ENCODE measurements around the gene C1QTNF6.
"Not testable (repeated sequence)": the region's sequence is repeated elsewhere in the genome, so short reads cannot be mapped to it uniquely, and the experiment has no call there.

C1QTNF6 gene

DNA sequence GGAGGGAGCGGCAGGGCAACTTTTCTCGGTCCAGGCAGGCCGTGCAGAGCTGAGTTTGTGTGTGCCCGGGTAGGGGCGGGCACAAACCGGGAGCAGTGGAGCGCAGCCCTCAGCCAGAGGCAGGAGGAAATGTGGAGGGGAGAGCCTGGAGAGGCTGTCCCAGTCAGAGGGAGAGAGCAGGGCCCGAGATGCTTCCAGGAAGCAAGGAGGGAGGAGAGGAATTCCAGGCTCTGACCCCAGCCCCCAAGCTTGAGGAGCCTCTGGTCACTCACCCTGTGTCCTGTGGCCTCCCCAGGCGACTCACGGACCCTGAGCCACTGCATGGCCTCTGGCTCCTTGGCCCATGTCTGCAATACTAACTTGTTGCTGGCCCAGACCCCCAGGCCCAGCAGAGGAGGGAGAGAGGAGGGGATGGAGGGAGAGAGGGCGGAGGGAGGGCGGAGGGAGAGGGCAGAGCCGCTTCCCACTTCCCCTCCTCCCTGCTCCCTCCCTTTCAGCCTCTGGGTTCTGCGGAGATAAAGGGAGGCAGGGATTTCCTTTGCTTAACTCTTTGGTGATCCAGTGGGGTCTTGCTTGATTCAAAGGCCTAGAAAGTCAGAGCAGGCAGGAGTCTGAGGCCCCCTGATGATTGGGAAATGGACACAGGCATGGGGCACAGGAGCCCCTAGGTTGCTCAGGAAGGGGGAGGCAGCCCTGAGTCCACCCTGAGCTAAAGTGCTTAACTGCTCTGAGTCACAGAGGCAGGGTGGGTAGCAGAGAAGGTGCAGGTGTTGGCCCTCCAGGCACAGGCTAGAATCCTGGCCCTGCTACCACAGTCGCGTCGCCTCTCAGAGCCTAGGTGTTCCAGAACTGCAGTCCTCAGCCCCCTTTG, at the start of gene C1QTNF6:
Gene C1QTNF6, minus strand, starts transcription at position 357 of the 871 bp plus-strand sequence. Its CDS starts 34 bp downstream, at position 323.
- no peak for DNase-seq

DNA sequence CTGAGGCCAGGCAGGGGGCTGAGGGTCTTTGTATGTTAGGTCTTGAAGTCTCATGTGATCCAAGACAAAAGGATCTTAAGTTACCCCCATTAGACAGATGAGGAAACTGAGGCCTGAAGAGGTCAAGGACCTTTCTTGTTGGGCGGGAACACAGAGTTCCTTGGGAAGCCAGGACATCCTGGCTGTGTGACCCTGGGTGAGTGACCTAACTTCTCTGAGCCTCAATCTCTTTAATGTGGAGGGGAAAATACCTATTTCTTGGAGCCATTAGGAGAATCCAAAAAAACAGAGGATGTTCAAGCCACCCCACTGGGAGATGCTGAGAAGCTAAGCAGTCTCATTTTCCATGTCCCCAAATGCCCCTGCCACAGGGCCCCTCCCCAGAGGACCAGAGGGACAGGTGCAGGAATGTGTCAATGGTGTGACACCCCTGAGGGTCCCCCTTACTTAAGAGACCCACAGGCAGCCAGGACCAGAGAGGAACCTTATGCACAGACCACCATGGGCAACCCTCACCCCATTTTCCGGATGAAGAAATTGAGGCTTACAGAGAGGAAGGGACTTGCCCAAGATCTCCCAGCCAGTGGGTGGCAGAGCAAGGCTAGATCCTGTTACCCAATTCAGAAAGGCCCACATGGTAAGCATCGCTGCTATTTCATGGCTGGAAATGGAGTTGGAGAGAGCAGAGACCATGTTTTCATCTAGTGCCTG, 48.0 kb upstream of the C1QTNF6 start:
- peak; percentile 4 for DNase-seq

DNA sequence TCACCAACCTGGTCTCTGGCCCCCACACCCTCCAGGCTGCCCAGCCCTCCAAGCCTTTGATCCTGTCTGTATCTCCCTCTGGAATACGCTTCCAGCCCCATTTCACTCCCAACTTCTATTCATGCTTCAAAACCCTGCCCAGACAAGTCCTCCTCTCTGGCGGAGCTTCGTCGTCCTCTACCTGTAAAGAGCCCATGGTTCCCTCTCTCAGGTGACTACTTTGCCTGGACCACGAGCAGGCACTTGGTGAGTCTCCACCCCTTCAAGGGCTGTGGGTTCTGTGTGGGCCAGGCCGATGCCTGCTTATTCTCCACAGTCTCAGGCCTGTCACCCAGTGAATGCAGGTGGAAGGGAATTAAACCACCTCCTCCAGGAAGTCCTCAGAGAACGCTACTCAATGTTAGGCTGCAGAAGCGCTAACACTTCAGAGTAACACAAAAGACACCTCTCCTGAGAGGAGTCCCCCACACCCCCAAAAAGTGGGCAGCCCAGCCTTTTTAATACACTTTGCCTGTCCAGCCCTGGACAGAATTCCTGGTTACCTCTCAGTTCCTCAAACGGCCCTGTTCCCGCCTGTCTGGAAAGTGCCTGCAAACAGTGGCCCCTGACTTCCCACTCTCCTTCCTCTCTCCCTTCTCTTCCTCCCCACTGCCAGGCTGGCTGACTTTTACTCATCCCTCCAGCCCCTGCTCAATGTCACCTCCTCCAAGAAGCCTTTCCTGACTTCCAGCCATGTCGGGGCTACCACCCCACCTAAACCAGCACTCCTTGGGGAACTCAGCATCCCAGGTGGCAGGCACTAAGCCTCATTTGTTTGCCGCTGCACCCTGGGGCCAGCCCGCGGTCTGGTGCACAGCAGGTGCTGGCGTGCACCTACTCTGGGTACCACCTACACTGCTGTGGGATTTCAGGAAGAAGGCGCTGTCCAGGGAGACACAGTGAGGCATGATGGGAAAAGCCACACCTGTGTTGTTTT, 47.0 kb upstream of the C1QTNF6 start:
- no peak for DNase-seq

DNA sequence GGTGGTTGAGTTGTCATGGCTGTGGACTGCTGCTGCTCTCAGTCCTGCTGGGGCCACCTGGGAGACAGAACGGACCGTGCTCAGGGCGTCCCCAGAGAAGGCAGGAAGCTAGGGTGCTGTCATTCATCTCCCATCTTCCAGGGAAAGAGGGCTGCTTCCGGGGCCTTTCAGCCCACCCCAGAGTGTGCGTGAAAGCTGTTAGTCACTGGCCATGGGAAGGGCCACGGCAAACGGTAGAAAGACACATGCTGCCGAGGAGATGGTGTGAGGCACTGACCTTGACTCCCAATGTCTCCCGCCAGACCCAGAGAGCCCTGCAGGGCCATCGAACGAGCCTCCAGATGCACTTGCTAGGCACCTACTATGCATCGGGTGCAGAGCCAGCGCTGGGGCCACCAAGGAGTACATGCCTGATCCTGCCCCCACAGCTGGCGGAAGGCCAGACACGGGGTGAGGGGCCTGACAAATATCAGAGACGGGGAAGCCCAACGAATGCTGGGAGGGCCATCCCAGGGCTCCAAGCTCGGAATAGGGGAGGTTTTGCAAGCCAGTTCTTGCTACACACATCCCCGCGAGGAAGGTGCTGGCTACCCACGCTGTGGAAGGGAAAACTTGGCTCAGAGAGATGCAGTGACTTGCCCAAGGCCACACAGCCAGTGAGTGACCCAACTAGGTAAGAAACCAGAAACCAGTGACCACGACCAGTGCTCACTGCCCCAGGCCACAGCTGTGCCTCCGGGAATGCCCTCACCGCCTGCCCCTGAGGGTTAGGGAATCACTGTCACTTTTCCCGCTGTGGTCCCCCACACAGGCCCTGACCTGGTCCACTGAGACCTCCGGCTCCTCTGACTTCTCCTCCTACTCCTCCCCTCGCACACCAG, 45.9 kb upstream of the C1QTNF6 start:
- DNase-seq: no peak

DNA sequence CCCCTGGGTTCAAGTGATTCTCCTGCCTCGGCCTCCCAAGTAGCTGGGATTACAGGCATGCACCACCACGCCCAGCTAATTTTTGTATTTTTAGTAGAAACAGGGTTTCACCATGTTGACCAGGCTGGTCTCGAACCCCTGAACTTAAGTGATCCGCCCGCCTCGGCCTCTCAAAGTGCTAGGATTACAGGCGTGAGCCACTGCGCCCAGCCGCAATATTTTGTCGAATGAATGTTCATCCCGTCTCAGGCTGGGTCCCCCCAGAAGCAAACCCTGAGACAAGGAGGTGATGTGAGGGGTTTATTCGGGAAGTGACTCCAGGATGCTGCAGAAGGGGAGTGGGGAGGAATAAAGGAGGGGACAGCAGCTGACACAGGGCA, 45.3 kb upstream of the C1QTNF6 start:
- not testable (repeated sequence) for DNase-seq

DNA sequence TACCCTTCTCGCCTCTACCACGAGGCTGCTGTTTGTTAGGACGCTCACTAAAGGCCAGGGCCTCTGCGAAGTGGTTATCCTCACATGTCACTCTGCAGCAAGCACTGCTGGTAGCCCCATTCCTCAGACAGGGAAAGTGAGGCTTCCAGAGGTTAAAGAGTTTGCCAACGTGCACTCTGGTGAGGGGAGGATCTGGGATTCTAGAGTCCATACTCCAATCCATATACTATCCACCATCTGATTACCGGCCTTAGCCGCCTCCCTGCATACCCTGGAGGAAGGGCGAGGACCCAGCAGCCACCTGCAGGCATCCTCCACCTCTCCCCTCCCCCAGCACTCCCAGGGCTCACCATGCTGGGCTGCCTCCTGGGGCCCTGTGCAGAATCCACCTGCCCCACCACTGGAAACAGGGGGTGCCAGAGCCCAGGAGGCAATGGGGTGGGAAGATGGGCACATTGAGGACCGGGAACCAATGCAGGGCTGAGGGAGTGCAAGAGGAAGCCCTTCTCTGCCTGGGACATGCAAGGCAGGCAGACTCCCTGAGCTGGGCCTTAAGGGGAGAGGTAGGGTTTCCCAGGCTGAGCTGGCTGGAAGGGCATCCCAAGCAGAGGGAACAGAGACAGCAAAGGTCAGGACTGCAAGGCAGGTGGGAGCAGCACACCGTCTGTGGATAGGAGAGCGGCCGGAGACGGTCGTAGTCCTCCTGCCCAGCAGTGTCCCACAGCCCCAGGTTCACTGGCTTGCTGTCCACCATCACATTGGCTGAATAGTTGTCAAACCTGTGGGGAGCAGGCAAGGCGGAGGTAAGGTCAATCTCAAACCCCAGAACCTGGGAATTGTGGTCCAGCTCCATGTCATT, 44.3 kb upstream of the C1QTNF6 start:
- DNase-seq: no peak

DNA sequence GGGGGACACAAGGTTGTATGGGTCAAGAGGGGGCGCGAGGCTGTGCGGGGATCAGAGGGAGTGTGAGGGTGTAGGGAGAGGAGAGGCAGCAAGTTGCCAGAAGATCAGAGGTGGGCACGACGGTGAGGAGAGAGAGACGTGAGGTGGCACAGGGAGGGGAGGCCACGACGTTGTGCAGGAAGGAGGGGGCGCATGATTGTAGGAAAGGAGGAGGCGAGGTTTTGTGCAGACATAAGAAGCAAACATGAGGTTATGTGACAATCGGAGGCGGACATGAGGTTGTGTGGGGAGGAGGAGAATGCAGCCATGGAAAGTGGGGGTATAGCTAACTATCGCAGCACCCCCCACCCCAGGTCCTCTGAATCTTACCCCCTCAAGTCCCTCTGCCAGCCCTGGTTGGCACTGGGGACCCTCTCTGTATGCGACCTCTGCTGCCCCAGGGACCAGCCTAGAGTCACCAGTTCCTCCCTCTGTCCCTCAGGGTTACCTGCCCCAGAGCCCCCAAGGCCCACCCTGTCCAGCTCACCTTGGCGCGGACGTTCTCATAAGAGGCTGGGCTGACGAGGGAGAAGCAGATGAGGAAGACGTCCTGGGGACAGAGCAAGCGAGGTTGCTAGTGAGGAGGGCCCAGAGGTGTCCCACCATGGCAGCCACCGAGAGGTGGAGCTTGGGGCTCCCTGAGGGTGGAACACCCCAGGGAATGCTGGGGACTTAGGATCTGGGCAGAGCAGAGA, 43.5 kb upstream of the C1QTNF6 start:
- DNase-seq: no peak

DNA sequence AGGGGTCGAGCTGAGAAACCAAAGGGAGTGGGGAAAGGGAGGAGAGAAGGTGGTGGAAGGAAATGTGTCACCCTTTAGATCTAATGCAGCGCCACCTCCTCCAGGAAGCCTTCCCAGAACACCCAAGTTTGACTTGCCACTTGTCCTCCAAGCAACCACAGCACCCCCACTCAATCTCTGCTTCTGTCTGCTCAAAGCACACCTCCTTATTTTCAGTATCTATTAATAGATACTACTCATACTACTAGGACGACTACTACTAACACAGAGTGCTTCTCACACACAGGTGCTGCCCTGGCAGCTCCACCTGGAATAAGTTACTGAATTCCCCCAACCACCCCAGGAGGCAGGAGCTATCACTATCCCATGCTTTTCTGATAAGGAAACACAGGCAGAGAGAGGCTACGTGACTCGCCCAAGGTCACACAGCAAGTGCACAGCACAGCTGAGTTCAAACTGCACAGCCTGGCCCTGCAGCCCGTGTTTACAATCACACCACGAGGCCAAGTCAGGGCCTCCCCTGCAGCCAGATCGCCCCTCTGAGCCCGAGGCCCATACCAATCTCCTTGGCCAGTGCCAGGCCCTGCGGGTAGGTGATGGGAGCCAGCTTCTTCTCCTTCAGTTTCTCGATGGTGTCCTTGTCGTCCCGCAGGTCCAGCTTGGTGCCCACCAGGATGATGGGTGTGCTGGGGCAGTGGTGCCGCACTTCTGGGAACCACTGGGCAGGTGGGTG, 42.8 kb upstream of the C1QTNF6 start:
- DNase-seq: no peak

DNA sequence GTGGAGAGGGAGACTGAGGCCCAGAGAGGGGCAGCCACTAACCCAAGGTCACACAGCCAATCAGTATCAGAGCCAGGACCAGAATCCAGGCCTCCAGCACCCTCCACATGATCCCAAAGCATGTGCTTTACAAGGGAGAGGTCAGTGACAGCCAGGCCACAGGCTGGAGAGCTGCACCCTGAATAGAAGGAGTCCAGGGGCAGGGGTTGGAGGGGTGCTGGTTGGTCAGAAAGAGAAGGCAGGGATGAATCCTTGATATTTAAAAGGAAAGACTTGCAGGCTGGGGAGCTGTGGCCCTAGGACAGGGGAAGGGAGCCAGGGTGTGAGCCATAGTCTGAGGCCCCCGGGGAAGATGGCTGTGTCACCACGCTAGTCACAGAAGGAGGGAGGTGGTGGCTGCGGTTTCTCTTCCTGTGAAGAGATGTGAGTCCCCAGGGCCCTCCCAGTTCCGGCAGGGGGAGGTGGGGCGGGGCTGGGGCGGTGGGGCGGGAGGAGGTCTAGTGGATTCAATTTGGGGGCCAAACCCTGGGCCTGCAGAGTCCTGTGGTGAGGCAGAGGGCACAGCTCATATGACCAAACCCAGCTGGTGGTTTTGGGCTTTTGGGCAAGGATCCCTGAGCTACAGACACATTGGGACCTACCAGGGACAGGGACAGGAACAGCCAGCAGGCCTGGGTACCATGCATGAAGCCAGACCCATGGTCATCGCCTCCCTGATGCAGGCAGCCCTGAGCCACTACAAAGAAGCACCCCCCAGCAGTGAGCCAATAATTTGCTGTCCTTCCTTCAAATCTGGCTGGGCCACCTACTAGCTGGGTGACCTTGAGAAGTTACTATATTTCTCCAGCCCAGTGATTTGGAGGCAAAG, 42.0 kb upstream of the C1QTNF6 start:
- DNase-seq: peak; percentile 79

DNA sequence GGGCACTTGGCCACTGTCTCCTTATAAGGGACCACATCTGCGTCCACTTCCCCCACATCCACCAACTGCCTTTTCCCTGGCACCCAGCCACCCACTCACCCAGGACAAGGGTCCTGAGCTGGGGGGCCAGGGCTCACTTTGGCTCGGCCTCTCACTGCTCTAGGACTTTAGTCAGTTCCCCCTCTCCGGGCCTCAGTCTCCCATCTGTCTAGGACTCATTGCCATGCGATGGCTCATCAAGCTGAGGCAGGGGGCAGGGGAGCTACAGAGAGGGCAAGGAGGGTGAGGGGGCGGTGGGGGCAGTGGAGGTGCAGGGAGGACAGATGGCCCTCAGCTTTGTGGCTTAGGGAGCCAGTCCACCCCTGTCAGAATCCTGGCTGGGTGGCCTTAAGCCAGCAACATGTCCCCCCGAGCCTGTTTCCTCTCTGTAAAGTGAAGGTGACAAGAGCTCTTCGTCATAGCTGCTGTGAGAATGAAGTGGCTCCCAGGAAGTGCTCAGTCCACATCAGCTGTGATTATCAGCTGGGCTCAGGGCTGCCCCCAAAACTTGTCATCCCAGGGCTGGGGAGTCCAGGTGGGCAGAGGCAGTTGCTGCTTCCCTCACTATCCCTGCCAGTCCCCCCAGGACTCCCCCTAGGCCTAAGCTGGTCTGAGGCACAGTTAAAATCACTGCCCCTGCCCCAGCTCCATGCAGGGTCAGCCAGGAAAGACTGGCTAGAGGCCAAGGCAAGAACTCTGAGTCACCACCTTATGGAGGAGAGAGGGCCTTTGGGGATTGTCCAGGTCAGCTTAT, 41.2 kb upstream of the C1QTNF6 start:
- DNase-seq: no peak

DNA sequence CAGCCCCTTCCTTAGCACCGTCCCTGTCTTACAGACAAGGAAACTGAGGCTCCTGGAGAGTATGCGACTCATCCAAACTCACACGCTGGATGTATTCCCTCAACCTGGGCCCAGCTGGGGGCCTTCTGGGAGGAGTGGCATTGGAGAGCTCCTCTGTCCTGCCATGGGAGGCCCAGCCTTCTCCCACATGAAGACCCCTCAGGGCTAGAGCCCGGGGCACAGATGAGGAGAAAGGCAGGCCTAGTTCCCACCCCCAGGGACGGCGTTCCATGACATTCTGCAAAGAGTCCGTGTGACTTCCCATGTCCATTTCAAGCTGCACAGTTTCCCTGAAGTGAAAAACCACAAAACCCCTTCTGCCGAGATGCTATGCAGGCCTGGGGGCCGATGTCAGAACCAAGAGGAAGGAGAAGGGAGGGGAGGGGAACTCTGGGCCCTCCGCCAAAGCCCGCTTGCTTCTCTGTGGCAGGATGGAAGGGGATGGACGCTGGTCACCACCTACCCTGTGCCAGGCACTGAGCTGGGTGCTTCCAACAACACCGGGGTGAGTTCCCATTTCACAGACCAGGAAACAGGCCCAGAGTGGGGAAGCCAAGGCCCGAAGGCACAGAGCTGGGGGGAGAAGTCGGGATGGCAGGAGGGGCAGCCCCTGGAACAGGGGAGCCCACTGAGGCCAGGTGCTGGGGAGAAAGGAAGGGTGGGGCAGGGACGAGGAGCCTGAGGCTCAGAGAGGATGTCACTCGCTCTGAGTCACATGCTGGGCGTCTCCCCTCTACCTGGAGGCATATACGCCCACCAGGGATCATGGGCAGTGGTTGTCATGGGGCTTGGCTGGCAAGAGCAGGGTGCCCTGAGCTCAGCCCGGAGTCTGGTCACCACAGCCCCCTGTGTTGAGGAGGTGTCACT, 40.3 kb upstream of the C1QTNF6 start:
- DNase-seq: peak; percentile 73

DNA sequence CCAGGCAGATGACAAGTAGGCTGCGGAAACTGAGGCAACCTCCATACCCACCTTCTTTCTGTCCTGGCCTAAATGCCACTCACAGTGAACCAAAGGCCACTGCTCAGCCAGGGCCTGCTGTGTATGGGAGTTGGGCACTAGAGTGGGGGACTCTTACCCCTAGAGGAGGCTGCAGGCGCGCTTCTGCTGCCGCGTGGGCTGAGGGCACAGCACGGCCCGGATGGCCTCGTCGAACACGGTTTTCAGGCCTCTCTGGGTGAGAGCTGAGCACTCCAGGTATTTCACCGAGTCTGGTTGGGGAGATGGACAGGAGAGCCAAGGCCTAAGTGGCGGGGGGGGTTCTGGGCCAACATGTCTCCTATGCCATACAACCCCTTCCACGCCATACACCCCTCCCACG, 38.5 kb upstream of the C1QTNF6 start:
- DNase-seq: no peak

DNA sequence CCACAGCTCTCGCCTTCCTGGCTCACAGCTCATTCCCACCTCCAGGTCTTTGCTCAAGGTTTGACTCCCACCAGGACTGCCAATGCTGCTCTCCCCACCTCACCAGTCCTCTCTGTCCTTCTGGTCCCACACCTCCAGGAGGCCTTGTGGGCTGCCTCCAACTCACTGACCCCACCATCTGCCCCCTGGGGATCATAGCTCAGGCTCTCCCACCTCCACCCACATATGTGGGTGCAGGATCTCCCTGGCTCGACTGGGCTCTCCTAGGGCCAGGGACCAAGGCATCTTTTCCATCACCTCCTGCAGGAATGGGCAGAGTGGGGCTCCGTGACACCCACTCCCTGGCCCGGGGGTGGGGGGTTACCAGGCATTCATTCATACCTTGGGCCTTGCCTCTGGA, 38.0 kb upstream of the C1QTNF6 start:
- no peak for DNase-seq

DNA sequence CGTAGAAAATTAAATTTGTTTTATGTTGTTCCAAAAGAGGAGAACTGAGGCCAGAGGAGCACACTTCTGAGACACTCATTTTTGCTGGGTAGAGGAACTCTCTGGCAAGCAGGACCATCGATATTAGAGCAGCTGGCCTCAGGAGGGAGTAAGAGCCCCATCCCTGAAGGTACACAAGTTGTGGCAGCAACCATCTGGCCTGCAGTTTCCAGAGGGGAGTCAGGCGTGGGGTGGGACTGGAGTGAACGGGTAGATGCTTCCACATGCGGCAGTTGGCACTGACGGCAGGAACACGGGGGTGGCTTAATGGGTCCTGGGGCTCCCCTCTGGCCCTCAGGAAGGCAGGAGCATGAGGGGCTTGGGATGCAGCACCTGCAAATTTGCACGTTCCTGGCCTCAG, 37.4 kb upstream of the C1QTNF6 start:
- DNase-seq: no peak

DNA sequence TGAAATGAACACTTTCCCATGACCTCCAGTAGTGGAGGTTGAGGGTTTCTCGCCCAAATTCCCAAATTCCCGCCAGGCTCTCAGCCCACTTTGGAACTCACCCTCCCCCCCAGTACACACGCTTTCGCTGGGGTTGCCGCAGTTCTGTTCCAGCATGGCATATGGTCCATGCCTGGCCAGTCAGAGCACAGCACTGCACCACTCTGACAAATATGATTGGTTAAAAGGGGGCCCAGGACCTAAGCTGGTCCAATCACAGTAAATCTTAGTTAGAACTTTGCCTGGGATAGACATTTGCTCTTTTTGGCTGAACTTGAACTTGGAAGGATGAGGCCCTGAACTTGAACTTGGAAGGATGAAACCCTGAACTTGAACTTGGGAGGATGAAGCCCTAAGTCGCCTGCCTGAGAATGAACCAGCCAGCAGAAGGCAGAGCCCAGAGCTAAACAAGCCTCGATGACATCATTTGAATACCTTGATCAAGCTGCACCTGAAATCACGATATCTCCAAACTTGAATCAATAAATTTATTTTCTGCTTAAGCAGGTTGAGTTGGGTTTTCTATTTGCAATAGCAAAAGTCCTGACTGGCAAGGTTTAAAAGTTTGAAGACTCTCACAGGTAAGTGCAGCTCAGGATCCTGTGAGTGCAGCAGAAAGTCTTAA, 36.8 kb upstream of the C1QTNF6 start:
- DNase-seq: no peak

DNA sequence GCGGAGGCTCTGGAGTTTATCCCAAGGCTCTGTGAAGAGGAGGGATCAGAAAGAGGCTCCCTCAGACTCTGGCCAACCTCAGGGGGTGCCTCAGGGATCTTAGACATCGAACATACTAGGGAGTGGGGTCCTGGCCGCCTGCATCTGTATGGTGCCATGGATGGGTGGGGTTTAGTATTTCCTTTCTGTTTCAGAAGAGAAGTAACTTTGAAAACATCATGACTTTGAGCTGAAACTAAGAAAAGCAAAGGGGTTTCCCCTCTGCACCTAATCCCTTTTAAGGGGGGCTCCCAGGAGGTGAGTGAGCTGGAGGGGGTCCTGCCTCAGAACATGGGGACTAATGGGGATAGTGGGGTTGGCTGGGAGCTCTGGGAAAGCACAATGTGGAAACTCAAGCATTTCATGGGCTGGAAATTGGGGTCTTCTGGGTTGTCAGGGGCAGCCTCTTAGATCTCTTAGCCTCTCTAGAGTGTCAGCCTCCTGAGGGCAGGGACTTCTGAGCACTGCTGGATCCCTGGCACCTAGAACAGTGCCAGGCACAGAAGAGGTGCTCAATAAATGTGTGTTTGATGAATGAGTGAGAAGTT, 36.0 kb upstream of the C1QTNF6 start:
- no peak for DNase-seq

Measured in GF-D8 (cell line).